ENCODE data around the gene PECR. TPM values are rescaled to one million over a fixed set of nuclear protein-coding genes. Genes with fewer than 3 reads are reported as not detected.
A peak's percentile ranks its signal among the peaks of the same experiment; 100 is the strongest.
"Not testable (repeated sequence)": the region's sequence is repeated elsewhere in the genome, so short reads cannot be mapped to it uniquely, and the experiment has no call there.

PECR gene
- total RNA-seq, 1 experiment from 2014 or later: 13.9 TPM

DNA sequence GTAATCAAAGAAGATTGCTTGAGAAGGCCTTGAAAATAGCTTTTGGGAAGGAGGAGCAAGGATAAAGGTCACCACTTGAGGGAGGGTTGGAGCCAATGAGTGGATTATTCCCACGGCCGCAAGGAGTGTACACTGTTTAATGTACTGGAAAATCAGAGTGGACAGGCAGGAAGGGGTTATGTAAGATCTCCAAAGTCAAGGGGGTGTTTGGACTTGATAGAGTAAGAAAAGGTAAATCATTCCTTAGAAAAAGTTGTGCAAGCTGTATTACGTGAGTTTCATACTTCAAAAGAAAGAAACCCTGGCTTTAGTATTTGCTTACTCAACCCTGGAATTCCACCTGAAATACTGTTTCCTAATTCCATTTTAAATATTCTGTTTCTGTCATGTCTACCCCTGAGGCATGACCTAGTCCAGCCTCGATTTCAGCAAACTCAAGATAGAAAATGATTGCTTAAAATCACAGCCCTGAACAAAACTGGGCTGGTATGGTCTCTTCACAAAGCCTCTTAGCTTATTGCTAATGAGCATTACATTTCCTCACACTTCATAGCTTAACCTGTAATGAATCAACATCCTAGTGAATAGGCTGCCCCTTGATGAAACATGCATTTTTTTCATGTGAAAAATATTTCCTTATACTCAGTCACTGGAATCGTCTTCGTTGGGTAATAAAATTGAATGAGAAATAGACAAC is 69.3 kb downstream of the PECR start (continued):
- TF ChIP-seq, protein P1, sequence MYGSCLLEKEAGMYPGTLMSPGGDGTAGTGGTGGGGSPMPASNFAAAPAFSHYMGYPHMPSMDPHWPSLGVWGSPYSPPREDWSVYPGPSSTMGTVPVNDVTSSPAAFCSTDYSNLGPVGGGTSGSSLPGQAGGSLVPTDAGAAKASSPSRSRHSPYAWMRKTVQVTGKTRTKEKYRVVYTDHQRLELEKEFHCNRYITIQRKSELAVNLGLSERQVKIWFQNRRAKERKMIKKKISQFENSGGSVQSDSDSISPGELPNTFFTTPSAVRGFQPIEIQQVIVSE (CRISPR knock-in tag; IDR thresholded peaks at IDR 0.05; ENCODE audit: borderline replicate concordance): no peak
- TF ChIP-seq E2F5 (CRISPR knock-in tag; IDR thresholded peaks at IDR 0.05) (no peak), OVOL2 (CRISPR knock-in tag; IDR thresholded peaks at IDR 0.05; ENCODE audit: borderline replicate concordance) (no peak)
- TF ChIP-seq, protein P2, sequence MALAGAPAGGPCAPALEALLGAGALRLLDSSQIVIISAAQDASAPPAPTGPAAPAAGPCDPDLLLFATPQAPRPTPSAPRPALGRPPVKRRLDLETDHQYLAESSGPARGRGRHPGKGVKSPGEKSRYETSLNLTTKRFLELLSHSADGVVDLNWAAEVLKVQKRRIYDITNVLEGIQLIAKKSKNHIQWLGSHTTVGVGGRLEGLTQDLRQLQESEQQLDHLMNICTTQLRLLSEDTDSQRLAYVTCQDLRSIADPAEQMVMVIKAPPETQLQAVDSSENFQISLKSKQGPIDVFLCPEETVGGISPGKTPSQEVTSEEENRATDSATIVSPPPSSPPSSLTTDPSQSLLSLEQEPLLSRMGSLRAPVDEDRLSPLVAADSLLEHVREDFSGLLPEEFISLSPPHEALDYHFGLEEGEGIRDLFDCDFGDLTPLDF (CRISPR knock-in tag; IDR thresholded peaks at IDR 0.05): no peak

GRCh38 chr2:216009215-216009614 is 72.4 kb downstream of the PECR start:
- peaks cover 46% of the 10 kb centered on the region for H3K4me1 Mint-ChIP-seq
- H3K27ac Mint-ChIP-seq; H3K9me3 Mint-ChIP-seq; H3K4me3 Mint-ChIP-seq; H3K36me3 Mint-ChIP-seq; ATAC-seq; POLR2A ChIA-PET; H3K27me3 Mint-ChIP-seq (ENCODE audit: low read depth); DNase-seq (ENCODE audit: low spot score): not testable (repeated sequence)
- CTCF ChIA-PET: interaction anchor here (2.6 kb wide), 1 partner anchor 59 kb away, joined by 8 read pairs; no protein-coding TSS in a partner anchor

DNA sequence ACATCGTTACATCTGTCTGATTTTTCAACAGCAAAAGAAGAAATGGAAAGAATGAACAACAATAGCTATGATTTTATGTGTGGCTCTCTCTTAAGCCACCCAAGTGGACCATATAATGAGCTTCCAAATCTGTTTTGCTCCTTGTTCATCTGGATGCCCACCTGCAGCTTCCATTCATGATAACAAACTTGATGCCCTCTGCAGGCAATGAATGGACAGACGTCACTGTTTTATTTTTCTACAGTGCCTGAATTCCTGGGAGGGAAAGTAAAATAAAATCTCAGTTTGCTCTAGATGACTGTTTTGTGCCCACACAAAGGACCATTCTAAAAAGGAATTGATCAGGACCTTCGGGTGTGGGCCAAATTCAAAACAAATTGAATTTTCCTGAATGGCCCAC is 73.2 kb downstream of the PECR start:
- CTCF ChIA-PET: interaction anchor here (0.8 to 2.6 kb wide), 2 partner anchors 25 to 58 kb away, joined by 3 to 8 read pairs; no protein-coding TSS in a partner anchor
- POLR2A ChIA-PET: no interaction called here
- H3K27ac Mint-ChIP-seq: peak overlapping the region; percentile 21; the same call in 1 of the 2 replicates

DNA sequence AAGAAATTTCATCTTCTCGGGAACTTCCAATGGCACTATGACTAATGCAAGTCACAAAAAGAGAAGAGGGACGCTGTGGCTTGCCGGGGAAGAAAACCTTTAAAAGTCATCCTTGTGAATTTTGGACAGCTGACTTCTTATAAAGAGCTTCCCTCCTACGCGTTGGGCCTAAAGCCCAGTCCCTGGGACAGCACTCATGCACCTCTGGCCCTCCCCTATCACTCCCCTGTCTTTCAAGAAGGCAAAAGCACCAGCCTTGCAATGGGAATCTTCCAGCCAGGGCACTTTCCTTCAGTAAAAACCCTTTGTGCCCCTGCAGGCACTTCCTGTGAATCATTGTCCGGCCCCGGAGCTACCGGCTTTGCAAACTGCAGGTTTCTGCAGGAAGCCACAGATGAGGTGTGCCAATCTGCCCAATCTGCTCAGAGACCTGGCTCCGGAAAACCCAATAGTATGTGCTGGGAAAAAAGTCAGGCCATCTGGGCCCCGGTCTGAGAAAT is 75.4 kb downstream of the PECR start:
- ATAC-seq: peak; percentile 81
- H3K27me3 Mint-ChIP-seq (ENCODE audit: low read depth): no peaks in the 10 kb centered on the region
- ChIA-PET CTCF (interaction anchor here (0.9 to 2.0 kb wide), 4 partner anchors 17 to 103 kb away, joined by 4 to 12 read pairs (median 6); partner anchors contain the start of gene XRCC5), POLR2A (interaction anchor here (0.6 to 1.6 kb wide), 3 partner anchors 22 to 75 kb away, joined by 3 to 5 read pairs (median 4); no protein-coding TSS in a partner anchor)
- TF ChIP-seq ZNF423 (CRISPR knock-in tag; IDR thresholded peaks at IDR 0.05): no peak
- no peak for TF ChIP-seq ZNF416 (CRISPR knock-in tag; IDR thresholded peaks at IDR 0.05)
- no peak for TF ChIP-seq FOXP1 (CRISPR knock-in tag; IDR thresholded peaks at IDR 0.05; ENCODE audit: borderline replicate concordance)
- TF ChIP-seq TCF7 (CRISPR knock-in tag; IDR thresholded peaks at IDR 0.05; ENCODE audit: low read depth): no peak
- no peak for TF ChIP-seq GTF2I (CRISPR knock-in tag; conservative IDR thresholded peaks at IDR 0.05)
- no peak for TF ChIP-seq KAT7 (CRISPR knock-in tag; IDR thresholded peaks at IDR 0.05; ENCODE audit: borderline replicate concordance)
- 0 out of 2 replicates have a peak, but pooled peaks have one; percentile 28 for TF ChIP-seq TEAD1 (CRISPR knock-in tag; IDR thresholded peaks at IDR 0.05)
- no peak for TF ChIP-seq EMX1 (CRISPR knock-in tag; IDR thresholded peaks at IDR 0.05)
- no peak for TF ChIP-seq PRDM15 (CRISPR knock-in tag; IDR thresholded peaks at IDR 0.05)
- DNase-seq (ENCODE audit: low spot score): peak; percentile 50
- peak overlapping the region; percentile 8; the same call in 1 of the 2 replicates for H3K4me3 Mint-ChIP-seq
- H3K36me3 Mint-ChIP-seq: peaks cover 2% of the 10 kb centered on the region
- peaks cover 56% of the 10 kb centered on the region for H3K4me1 Mint-ChIP-seq
- H3K27ac Mint-ChIP-seq: peak overlapping the region; percentile 63
- H3K9me3 Mint-ChIP-seq: no peaks in the 10 kb centered on the region; the same call in 1 of the 2 replicates

More for the DNA sequence above, 73.2 kb downstream of the PECR start:
- peaks cover 4% of the 10 kb centered on the region for H3K36me3 Mint-ChIP-seq
- TF ChIP-seq, protein P3, sequence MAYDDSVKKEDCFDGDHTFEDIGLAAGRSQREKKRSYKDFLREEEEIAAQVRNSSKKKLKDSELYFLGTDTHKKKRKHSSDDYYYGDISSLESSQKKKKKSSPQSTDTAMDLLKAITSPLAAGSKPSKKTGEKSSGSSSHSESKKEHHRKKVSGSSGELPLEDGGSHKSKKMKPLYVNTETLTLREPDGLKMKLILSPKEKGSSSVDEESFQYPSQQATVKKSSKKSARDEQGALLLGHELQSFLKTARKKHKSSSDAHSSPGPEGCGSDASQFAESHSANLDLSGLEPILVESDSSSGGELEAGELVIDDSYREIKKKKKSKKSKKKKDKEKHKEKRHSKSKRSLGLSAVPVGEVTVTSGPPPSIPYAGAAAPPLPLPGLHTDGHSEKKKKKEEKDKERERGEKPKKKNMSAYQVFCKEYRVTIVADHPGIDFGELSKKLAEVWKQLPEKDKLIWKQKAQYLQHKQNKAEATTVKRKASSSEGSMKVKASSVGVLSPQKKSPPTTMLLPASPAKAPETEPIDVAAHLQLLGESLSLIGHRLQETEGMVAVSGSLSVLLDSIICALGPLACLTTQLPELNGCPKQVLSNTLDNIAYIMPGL (CRISPR knock-in tag; IDR thresholded peaks at IDR 0.05): no peak
- TF ChIP-seq, protein P4, sequence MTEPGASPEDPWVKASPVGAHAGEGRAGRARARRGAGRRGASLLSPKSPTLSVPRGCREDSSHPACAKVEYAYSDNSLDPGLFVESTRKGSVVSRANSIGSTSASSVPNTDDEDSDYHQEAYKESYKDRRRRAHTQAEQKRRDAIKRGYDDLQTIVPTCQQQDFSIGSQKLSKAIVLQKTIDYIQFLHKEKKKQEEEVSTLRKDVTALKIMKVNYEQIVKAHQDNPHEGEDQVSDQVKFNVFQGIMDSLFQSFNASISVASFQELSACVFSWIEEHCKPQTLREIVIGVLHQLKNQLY (CRISPR knock-in tag; IDR thresholded peaks at IDR 0.05): no peak
- no peak for TF ChIP-seq HMGA2 (CRISPR knock-in tag; IDR thresholded peaks at IDR 0.05)
- no peak for TF ChIP-seq FOXK1 (CRISPR knock-in tag; IDR thresholded peaks at IDR 0.05)
- TF ChIP-seq JUN (CRISPR knock-in tag; IDR thresholded peaks at IDR 0.05): no peak
- no peaks in the 10 kb centered on the region; the same call in 1 of the 2 replicates for H3K9me3 Mint-ChIP-seq
- H3K4me1 Mint-ChIP-seq: peaks cover 50% of the 10 kb centered on the region
- DNase-seq (ENCODE audit: low spot score): no peak
- no peaks in the 10 kb centered on the region for H3K27me3 Mint-ChIP-seq (ENCODE audit: low read depth)
- H3K4me3 Mint-ChIP-seq: no peak overlapping the region
- ATAC-seq: no peak
